GM11168 (cell line): Measurements from ENCODE around the gene CACNA2D3.

ENCODE experiments used
- in situ Hi-C: fragments of 300-500 bp; cut with MboI; formaldehyde crosslinking; loops from one replicate; pipeline ENCODE4 v1.12.0; 2022; ENCODE audit warnings: low sequenced_read_pairs; ENCODE audit not compliant: unreplicated experiment

Gene CACNA2D3

GRCh38 chr3:54206874-54207273, 84.5 kb downstream of the CACNA2D3 start:
- in situ Hi-C loops, result no loop called here

- in situ Hi-C loops, result no loop called here
Observed at GRCh38 chr3:54211097-54211496, 88.7 kb downstream of the CACNA2D3 start.

GRCh38 chr3:54212723-54213122, 90.4 kb downstream of the CACNA2D3 start:
- in situ Hi-C loops, result no loop called here

- in situ Hi-C loops, result no loop called here
Observed at GRCh38 chr3:54213907-54214306, 91.6 kb downstream of the CACNA2D3 start.

- in situ Hi-C loops, result no loop called here
Observed at GRCh38 chr3:54214845-54215244, 92.5 kb downstream of the CACNA2D3 start.

GRCh38 chr3:54215521-54215920, 93.2 kb downstream of the CACNA2D3 start:
- in situ Hi-C loops, result no loop called here

- in situ Hi-C loops, result no loop called here
Observed at GRCh38 chr3:54217828-54218227, 95.5 kb downstream of the CACNA2D3 start.

- in situ Hi-C loops, result no loop called here
Observed at GRCh38 chr3:54222316-54222715, 100.0 kb downstream of the CACNA2D3 start.

GRCh38 chr3:54223063-54223462, 100.7 kb downstream of the CACNA2D3 start:
- in situ Hi-C loops, result no loop called here

- in situ Hi-C loops, result no loop called here
Observed at GRCh38 chr3:54225841-54226528, 103.6 kb downstream of the CACNA2D3 start.

- in situ Hi-C loops, result no loop called here
Observed at GRCh38 chr3:54228806-54229205, 106.5 kb downstream of the CACNA2D3 start.

- in situ Hi-C loops, result no loop called here
Observed at GRCh38 chr3:54232618-54233017, 110.3 kb downstream of the CACNA2D3 start.

- in situ Hi-C loops, result no loop called here
Observed at GRCh38 chr3:54235998-54236397, 113.6 kb downstream of the CACNA2D3 start.

- in situ Hi-C loops, result no loop called here
Observed at GRCh38 chr3:54237109-54237508, 114.8 kb downstream of the CACNA2D3 start.

GRCh38 chr3:54237788-54238502, 115.6 kb downstream of the CACNA2D3 start:
- in situ Hi-C loops, result no loop called here

GRCh38 chr3:54240309-54240708, 118.0 kb downstream of the CACNA2D3 start:
- in situ Hi-C loops, result no loop called here

- in situ Hi-C loops, result no loop called here
Observed at GRCh38 chr3:54243056-54243931, 120.9 kb downstream of the CACNA2D3 start.

GRCh38 chr3:54243960-54244682, 121.8 kb downstream of the CACNA2D3 start:
- in situ Hi-C loops, result no loop called here

- in situ Hi-C loops, result no loop called here
Observed at GRCh38 chr3:54251705-54252104, 129.4 kb downstream of the CACNA2D3 start.

- in situ Hi-C loops, result no loop called here
Observed at GRCh38 chr3:54257125-54257720, 134.9 kb downstream of the CACNA2D3 start.
